ENCODE measurements around the gene TXNIP. TPM values are rescaled to one million over a fixed set of nuclear protein-coding genes. Genes with fewer than 3 reads are reported as not detected.
"Not testable (repeated sequence)": the region's sequence is repeated elsewhere in the genome, so short reads cannot be mapped to it uniquely, and the experiment has no call there.

Gene TXNIP
- 20.4 and 20.6 TPM in 2 replicates for total RNA-seq (2014; rRNA removed; shearing (Covaris generic); ENCODE audit: low replicate concordance)

- H3K27me3 ChIP-seq: no peaks in the 10 kb centered on the region
- DNase-seq: peak; percentile 99
- no peaks in the 10 kb centered on the region for H3K9me3 ChIP-seq
- peak within 1 kb of the TSS; percentile 56 for H3K4me3 ChIP-seq
- peaks cover 28% of the 10 kb centered on the region for H3K36me3 ChIP-seq
These were observed at the start of gene TXNIP for GRCh38 chr1:145996433-145997015. Gene TXNIP (minus strand): TSS chr1:145996579. CDS start chr1:145996266, 313 bp downstream.

- H3K27me3 ChIP-seq: no peaks in the 10 kb centered on the region
- peak overlapping the region; percentile 88 for H3K4me3 ChIP-seq
- H3K36me3 ChIP-seq: no peaks in the 10 kb centered on the region
- no peaks in the 10 kb centered on the region for H3K9me3 ChIP-seq
- no peak for DNase-seq
These were observed 43.4 kb upstream of the TXNIP start for GRCh38 chr1:146039844-146040194.

GRCh38 chr1:146036965-146037646 lies 40.7 kb upstream of the TXNIP start:
- Histone ChIP-seq H3K27me3 (no peaks in the 10 kb centered on the region), H3K36me3 (no peaks in the 10 kb centered on the region), H3K9me3 (no peaks in the 10 kb centered on the region), H3K4me3 (peak overlapping the region; percentile 88)
- DNase-seq: peak; percentile 78

- Histone ChIP-seq H3K9me3 (no peaks in the 10 kb centered on the region), H3K4me3 (peak overlapping the region; percentile 88), H3K36me3 (no peaks in the 10 kb centered on the region), H3K27me3 (no peaks in the 10 kb centered on the region)
- no peak for DNase-seq
These were observed 40.0 kb upstream of the TXNIP start for GRCh38 chr1:146036241-146036964.

GRCh38 chr1:146035048-146035423 lies 38.7 kb upstream of the TXNIP start:
- Histone ChIP-seq H3K27me3 (no peaks in the 10 kb centered on the region), H3K9me3 (no peaks in the 10 kb centered on the region), H3K36me3 (no peaks in the 10 kb centered on the region), H3K4me3 (peak overlapping the region; percentile 88)
- DNase-seq: peak; percentile 33

GRCh38 chr1:146032631-146033219 lies 36.3 kb upstream of the TXNIP start:
- no peak for DNase-seq
- Histone ChIP-seq H3K27me3 (no peaks in the 10 kb centered on the region), H3K9me3 (no peaks in the 10 kb centered on the region), H3K36me3 (no peaks in the 10 kb centered on the region), H3K4me3 (no peak overlapping the region)

- Histone ChIP-seq H3K4me3 (no peak overlapping the region), H3K36me3 (no peaks in the 10 kb centered on the region), H3K27me3 (no peaks in the 10 kb centered on the region), H3K9me3 (no peaks in the 10 kb centered on the region)
- no peak for DNase-seq
These were observed 35.1 kb upstream of the TXNIP start for GRCh38 chr1:146031476-146031875.

- Histone ChIP-seq H3K9me3 (no peaks in the 10 kb centered on the region), H3K27me3 (no peaks in the 10 kb centered on the region), H3K4me3 (no peak overlapping the region), H3K36me3 (no peaks in the 10 kb centered on the region)
- no peak for DNase-seq
These were observed 32.7 kb upstream of the TXNIP start for GRCh38 chr1:146029117-146029516.

- not testable (repeated sequence) for H3K36me3 ChIP-seq, H3K4me3 ChIP-seq, DNase-seq, H3K9me3 ChIP-seq, H3K27me3 ChIP-seq
These were observed 30.3 kb upstream of the TXNIP start for GRCh38 chr1:146026650-146027049.

GRCh38 chr1:146025787-146026495 lies 29.6 kb upstream of the TXNIP start:
- H3K4me3 ChIP-seq, H3K36me3 ChIP-seq, H3K27me3 ChIP-seq, DNase-seq, H3K9me3 ChIP-seq: not testable (repeated sequence)

- H3K9me3 ChIP-seq: no peaks in the 10 kb centered on the region
- no peak for DNase-seq
- no peak overlapping the region for H3K4me3 ChIP-seq
These were observed 26.2 kb upstream of the TXNIP start for GRCh38 chr1:146022403-146023127.

GRCh38 chr1:146021622-146022402 lies 25.4 kb upstream of the TXNIP start, which contains the start of gene HJV:
Gene HJV (minus strand): TSS chr1:146021735. CDS start chr1:146020231, 1,504 bp downstream.
- peaks cover 8% of the 10 kb centered on the region; the same call in 1 of the 2 replicates for H3K27me3 ChIP-seq
- DNase-seq: no peak
- H3K4me3 ChIP-seq: no peak within 1 kb of the TSS
- H3K36me3 ChIP-seq: no peaks in the 10 kb centered on the region
- no peaks in the 10 kb centered on the region for H3K9me3 ChIP-seq

More at GRCh38 chr1:146022403-146023127, 26.2 kb upstream of the TXNIP start:
- H3K27me3 ChIP-seq: peaks cover 8% of the 10 kb centered on the region; the same call in 1 of the 2 replicates
- H3K36me3 ChIP-seq: no peaks in the 10 kb centered on the region

GRCh38 chr1:146021050-146021445 lies 24.7 kb upstream of the TXNIP start:
- H3K4me3 ChIP-seq: no peak overlapping the region
- DNase-seq: no peak

GRCh38 chr1:146020058-146021049 lies 24.0 kb upstream of the TXNIP start:
- Histone ChIP-seq H3K27me3 (peaks cover 8% of the 10 kb centered on the region; the same call in 1 of the 2 replicates), H3K4me3 (no peak overlapping the region), H3K36me3 (no peaks in the 10 kb centered on the region), H3K9me3 (no peaks in the 10 kb centered on the region)
- DNase-seq: no peak

More at GRCh38 chr1:146021050-146021445, 24.7 kb upstream of the TXNIP start:
- Histone ChIP-seq H3K36me3 (no peaks in the 10 kb centered on the region), H3K27me3 (peaks cover 8% of the 10 kb centered on the region; the same call in 1 of the 2 replicates), H3K9me3 (no peaks in the 10 kb centered on the region)

Measured in MG63 (cell line).